ENCODE results near the gene KCNV2. TPM values are rescaled to one million over a fixed set of nuclear protein-coding genes. Genes with fewer than 3 reads are reported as not detected.

KCNV2 gene
- not detected for total RNA-seq

- Histone ChIP-seq H3K4me3 (no peak within 1 kb of the TSS), H3K36me3 (no peaks in the 10 kb centered on the region), H3K9me3 (no peaks in the 10 kb centered on the region), H3K27ac (no peak within 1 kb of the TSS), H3K27me3 (no peaks in the 10 kb centered on the region), H3K4me1 (no peaks in the 10 kb centered on the region)
- TF ChIP-seq POLR2A (IDR thresholded peaks at IDR 0.05) (no peak), CTCF (IDR thresholded peaks at IDR 0.05) (no peak)
- no peak for DNase-seq
Observed at GRCh38 chr9:2717385-2717784, at the start of gene KCNV2. KCNV2 (plus strand) TSS chr9:2717510; CDS start chr9:2717740, 230 bp downstream.

GRCh38 chr9:2673161-2673560 is 44.1 kb upstream of the KCNV2 start:
- no peak for DNase-seq
- Histone ChIP-seq H3K4me1 (no peaks in the 10 kb centered on the region), H3K4me3 (no peak overlapping the region), H3K9me3 (no peaks in the 10 kb centered on the region), H3K36me3 (no peaks in the 10 kb centered on the region), H3K27me3 (no peaks in the 10 kb centered on the region), H3K27ac (no peak overlapping the region)
- no peak for TF ChIP-seq CTCF (IDR thresholded peaks at IDR 0.05)
- TF ChIP-seq POLR2A (IDR thresholded peaks at IDR 0.05): no peak

GRCh38 chr9:2674141-2674824 is 43.0 kb upstream of the KCNV2 start:
- no peaks in the 10 kb centered on the region for H3K36me3 ChIP-seq
- H3K27me3 ChIP-seq: no peaks in the 10 kb centered on the region
- no peak for TF ChIP-seq POLR2A (IDR thresholded peaks at IDR 0.05)
- TF ChIP-seq CTCF (IDR thresholded peaks at IDR 0.05): no peak
- no peak overlapping the region for H3K4me3 ChIP-seq
- H3K4me1 ChIP-seq: no peaks in the 10 kb centered on the region
- no peak overlapping the region for H3K27ac ChIP-seq
- DNase-seq: no peak
- H3K9me3 ChIP-seq: no peaks in the 10 kb centered on the region

GRCh38 chr9:2675834-2676233 is 41.5 kb upstream of the KCNV2 start:
- Histone ChIP-seq H3K9me3 (no peaks in the 10 kb centered on the region), H3K36me3 (no peaks in the 10 kb centered on the region), H3K27ac (no peak overlapping the region), H3K27me3 (no peaks in the 10 kb centered on the region), H3K4me3 (no peak overlapping the region), H3K4me1 (no peaks in the 10 kb centered on the region)
- no peak for DNase-seq
- no peak for TF ChIP-seq CTCF (IDR thresholded peaks at IDR 0.05)
- TF ChIP-seq POLR2A (IDR thresholded peaks at IDR 0.05): no peak

- no peak overlapping the region for H3K4me3 ChIP-seq
- no peaks in the 10 kb centered on the region for H3K9me3 ChIP-seq
- no peak overlapping the region for H3K27ac ChIP-seq
- no peaks in the 10 kb centered on the region for H3K36me3 ChIP-seq
- no peaks in the 10 kb centered on the region for H3K27me3 ChIP-seq
- H3K4me1 ChIP-seq: no peaks in the 10 kb centered on the region
- no peak for DNase-seq
- TF ChIP-seq POLR2A (IDR thresholded peaks at IDR 0.05) (no peak), CTCF (IDR thresholded peaks at IDR 0.05) (no peak)
Observed at GRCh38 chr9:2676466-2676865, 40.8 kb upstream of the KCNV2 start.
